Neural progenitor cell (in vitro differentiated cells): ENCODE data around the gene EFEMP1.

Source experiments
- CTCF ChIP-seq: fragments of 200-600 bp; sonication (generic); IDR thresholded peaks from 2 replicates; pipeline ENCODE4 v1.5.1; 2017; ENCODE audit warnings: antibody characterized with exemption, mild to moderate bottlenecking
- EZH2 ChIP-seq: fragments of 200-600 bp; sonication (generic); IDR thresholded peaks from 2 replicates; pipeline ENCODE4 v1.6.1; 2017; ENCODE audit warnings: antibody characterized with exemption, mild to moderate bottlenecking, moderate library complexity

GRCh38 chr2:55968941-55969340 lies 45.4 kb upstream of the EFEMP1 start:
- TF ChIP-seq EZH2 (no peak), CTCF (no peak)
